ENCODE measurements around the gene NTRK2. TPM values are rescaled to one million over a fixed set of nuclear protein-coding genes. Genes with fewer than 3 reads are reported as not detected.

Gene NTRK2
- polyA plus RNA-seq, 1 donor (not counting 4 experiments of a cell fraction or from before 2014, with no cell fraction given) = 0.08 TPM

- H3K4me3 ChIP-seq (ENCODE audit: control insufficient read depth in 2 of 3, extremely low read depth in 1 of 3, insufficient read depth in 2 of 3, low read depth in 1 of 3, low read length in 3 of 3) = no peak overlapping the region
- no peaks in the 10 kb centered on the region for H3K79me2 ChIP-seq (ENCODE audit: control insufficient read depth, insufficient read depth, low read length)
- H3K4me2 ChIP-seq (ENCODE audit: control insufficient read depth, extremely low read depth, insufficient read depth, low read depth, low read length) = no peak overlapping the region
- no peak overlapping the region for H3K27ac ChIP-seq (ENCODE audit: control insufficient read depth, insufficient read depth, low read length)
- no peak overlapping the region for H3K9ac ChIP-seq (ENCODE audit: control insufficient read depth, extremely low read depth, insufficient read depth, low read length)
- TF ChIP-seq CTCF (optimal IDR thresholded peaks at IDR 0.05 in 1 of 3, IDR thresholded peaks at IDR 0.05 in 1 of 3, conservative IDR thresholded peaks at IDR 0.05 in 1 of 3; ENCODE audit: extremely low read depth in 1 of 3, insufficient read depth in 2 of 3, low read length in 3 of 3) (no peak), EZH2 (IDR thresholded peaks at IDR 0.05; ENCODE audit: low read length) (no peak)
- no peaks in the 10 kb centered on the region for H3K9me3 ChIP-seq (ENCODE audit: control insufficient read depth, low read depth, low read length)
- H3K27me3 ChIP-seq (ENCODE audit: control insufficient read depth, extremely low read depth, insufficient read depth, low read length) = no peaks in the 10 kb centered on the region
- peaks cover 8% of the 10 kb centered on the region for H3K4me1 ChIP-seq (ENCODE audit: control insufficient read depth, extremely low read depth, insufficient read depth, low read length)
- no peaks in the 10 kb centered on the region for H3K36me3 ChIP-seq (ENCODE audit: control insufficient read depth in 2 of 2, extremely low read depth in 1 of 2, insufficient read depth in 2 of 2, low read length in 2 of 2)
- FAIRE-seq (no peak), DNase-seq (ENCODE audit: low read depth, low spot score) (no peak)
- dilution Hi-C loops (cut with MboI; ENCODE audit: extremely low pct_ligation_motif_present, low sequenced_read_pairs) = no loop called here
- no peak overlapping the region for H2AFZ ChIP-seq (ENCODE audit: control insufficient read depth, low read length)
- H3K9me1 ChIP-seq (ENCODE audit: control insufficient read depth, extremely low read depth, insufficient read depth, low read length) = no peaks in the 10 kb centered on the region
- no peaks in the 10 kb centered on the region for H4K20me1 ChIP-seq (ENCODE audit: control insufficient read depth, extremely low read depth, insufficient read depth, low read length)
Observed at GRCh38 chr9:84941792-84942191, 272.3 kb downstream of the NTRK2 start.

- H3K27me3 ChIP-seq (ENCODE audit: control insufficient read depth, extremely low read depth, insufficient read depth, low read length) = no peaks in the 10 kb centered on the region
- no peak overlapping the region for H3K4me2 ChIP-seq (ENCODE audit: control insufficient read depth, extremely low read depth, insufficient read depth, low read depth, low read length)
- no peaks in the 10 kb centered on the region for H3K79me2 ChIP-seq (ENCODE audit: control insufficient read depth, insufficient read depth, low read length)
- no peaks in the 10 kb centered on the region for H3K36me3 ChIP-seq (ENCODE audit: control insufficient read depth in 2 of 2, extremely low read depth in 1 of 2, insufficient read depth in 2 of 2, low read length in 2 of 2)
- no peak overlapping the region for H3K27ac ChIP-seq (ENCODE audit: control insufficient read depth, insufficient read depth, low read length)
- peaks cover 13% of the 10 kb centered on the region for H3K4me1 ChIP-seq (ENCODE audit: control insufficient read depth, extremely low read depth, insufficient read depth, low read length)
- H3K9me3 ChIP-seq (ENCODE audit: control insufficient read depth, low read depth, low read length) = no peaks in the 10 kb centered on the region
- no peak overlapping the region for H2AFZ ChIP-seq (ENCODE audit: control insufficient read depth, low read length)
- H3K4me3 ChIP-seq (ENCODE audit: control insufficient read depth in 2 of 3, extremely low read depth in 1 of 3, insufficient read depth in 2 of 3, low read depth in 1 of 3, low read length in 3 of 3) = no peak overlapping the region
- FAIRE-seq = no peak
- no peak for TF ChIP-seq CTCF (optimal IDR thresholded peaks at IDR 0.05 in 1 of 3, IDR thresholded peaks at IDR 0.05 in 1 of 3, conservative IDR thresholded peaks at IDR 0.05 in 1 of 3; ENCODE audit: extremely low read depth in 1 of 3, insufficient read depth in 2 of 3, low read length in 3 of 3)
- no peak for TF ChIP-seq EZH2 (IDR thresholded peaks at IDR 0.05; ENCODE audit: low read length)
- H4K20me1 ChIP-seq (ENCODE audit: control insufficient read depth, extremely low read depth, insufficient read depth, low read length) = no peaks in the 10 kb centered on the region
- no peaks in the 10 kb centered on the region for H3K9me1 ChIP-seq (ENCODE audit: control insufficient read depth, extremely low read depth, insufficient read depth, low read length)
- H3K9ac ChIP-seq (ENCODE audit: control insufficient read depth, extremely low read depth, insufficient read depth, low read length) = no peak overlapping the region
- dilution Hi-C loops (cut with MboI; ENCODE audit: extremely low pct_ligation_motif_present, low sequenced_read_pairs) = no loop called here
- no peak for DNase-seq (ENCODE audit: low read depth, low spot score)
Observed at GRCh38 chr9:84943482-84944050, 274.0 kb downstream of the NTRK2 start.
